ENCODE measurements around the gene RAX2. TPM values are rescaled to one million over a fixed set of nuclear protein-coding genes. Genes with fewer than 3 reads are reported as not detected.

Gene RAX2
- total and polyA plus RNA-seq, 2 donors (not counting 3 experiments of a cell fraction or from before 2014, with no cell fraction given) = not detected

DNA sequence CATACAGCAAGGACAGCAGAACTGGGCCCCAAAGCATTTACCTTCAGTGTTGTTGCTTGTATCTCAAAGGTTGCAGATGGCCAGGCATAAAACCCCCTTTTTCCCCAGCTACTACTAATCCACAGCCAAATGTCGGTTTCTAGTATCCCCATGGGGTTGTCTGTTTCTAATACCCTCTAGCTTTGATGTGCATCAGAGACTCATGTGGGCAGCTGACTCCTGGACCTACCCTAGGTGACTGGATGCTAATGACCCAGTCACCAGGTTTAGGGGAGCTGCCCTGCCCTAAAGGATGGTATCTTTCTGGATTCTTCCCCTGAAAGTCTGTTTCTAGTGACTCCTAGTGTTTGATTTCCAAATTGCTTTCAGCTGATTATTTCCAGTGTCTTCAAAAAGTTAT lies 39.9 kb downstream of the RAX2 start:
- H4K20me1 ChIP-seq (replicated peaks; ENCODE audit: control insufficient read depth, extremely low read depth, insufficient read depth, low read length) = no peaks in the 10 kb centered on the region
- no peak overlapping the region for H2AFZ ChIP-seq (ENCODE audit: low read depth, low read length)
- DNase-seq (ENCODE audit: low read depth, low spot score) = no peak
- no peaks in the 10 kb centered on the region for H3K27me3 ChIP-seq (ENCODE audit: control insufficient read depth in 2 of 2, insufficient read depth in 2 of 2, low read length in 2 of 2)
- no peak for FAIRE-seq
- no TSS peak for BruUV-seq (replicated peaks)
- no peak overlapping the region for H3K27ac ChIP-seq (ENCODE audit: insufficient read depth, low read depth, low read length)
- no peaks in the 10 kb centered on the region for H3K36me3 ChIP-seq (ENCODE audit: control insufficient read depth in 2 of 2, extremely low read depth in 1 of 2, insufficient read depth in 2 of 2, low read length in 2 of 2)
- H3K4me1 ChIP-seq (ENCODE audit: control insufficient read depth, extremely low read depth, insufficient read depth, low read length) = no peaks in the 10 kb centered on the region
- intact Hi-C loops (cut with micrococcal nuclease) (no loop called here), dilution Hi-C loops (cut with MboI; ENCODE audit: extremely low pct_ligation_motif_present, low sequenced_read_pairs) (no loop called here)
- no peak overlapping the region for H3K4me2 ChIP-seq (ENCODE audit: insufficient read depth, low read length)
- no peaks in the 10 kb centered on the region for H3K79me2 ChIP-seq (ENCODE audit: control insufficient read depth, insufficient read depth, low read length)
- ChIA-PET POLR2A (no interaction called here), CTCF (interaction anchor here (0.9 to 1.2 kb wide), 2 partner anchors 15 to 24 kb away, joined by 3 read pairs; no protein-coding TSS in a partner anchor)
- no peak overlapping the region for H3K9ac ChIP-seq (replicated peaks; ENCODE audit: extremely low read depth, insufficient read depth, low read length)
- H3K4me3 ChIP-seq (replicated peaks in 1 of 3; ENCODE audit: insufficient read depth in 1 of 3, low read depth in 1 of 3, low read length in 3 of 3) = no peak overlapping the region
- no peak for TF ChIP-seq EZH2 (IDR thresholded peaks at IDR 0.05; ENCODE audit: borderline replicate concordance, low read depth, low read length, severe bottlenecking)
- TF ChIP-seq POLR2AphosphoS5 (IDR thresholded peaks at IDR 0.05; ENCODE audit: insufficient read depth, low read depth, low read length) = no peak
- no peak for TF ChIP-seq FOS (IDR thresholded peaks at IDR 0.05; ENCODE audit: borderline replicate concordance, insufficient read depth, low read length)
- TF ChIP-seq CTCF (IDR thresholded peaks at IDR 0.05; ENCODE audit: extremely low read depth in 1 of 2, insufficient read depth in 1 of 2, low read depth in 1 of 2, low read length in 2 of 2) = no peak
- no peak for TF ChIP-seq GATA2 (IDR thresholded peaks at IDR 0.05; ENCODE audit: insufficient read depth, insufficient read length, low read depth, low read length)
- TF ChIP-seq POLR2A (IDR thresholded peaks at IDR 0.05; ENCODE audit: low read depth, low read length) = no peak
- TF ChIP-seq JUN (IDR thresholded peaks at IDR 0.05; ENCODE audit: borderline replicate concordance, insufficient read depth, insufficient read length, low read depth) = no peak
- TF ChIP-seq MYC (IDR thresholded peaks at IDR 0.05; ENCODE audit: low read depth, low read length) = no peak
- TF ChIP-seq, protein P1, sequence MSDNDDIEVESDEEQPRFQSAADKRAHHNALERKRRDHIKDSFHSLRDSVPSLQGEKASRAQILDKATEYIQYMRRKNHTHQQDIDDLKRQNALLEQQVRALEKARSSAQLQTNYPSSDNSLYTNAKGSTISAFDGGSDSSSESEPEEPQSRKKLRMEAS (IDR thresholded peaks at IDR 0.05; ENCODE audit: insufficient read depth, insufficient read length) = no peak
- H3K9me3 ChIP-seq (replicated peaks; ENCODE audit: control insufficient read depth, insufficient read depth, low read length) = no peaks in the 10 kb centered on the region
- H3K9me1 ChIP-seq (replicated peaks; ENCODE audit: control insufficient read depth, extremely low read depth, insufficient read depth, low read length) = no peaks in the 10 kb centered on the region
